ENCODE data around the gene ZKSCAN4.
A peak's percentile ranks its signal among the peaks of the same experiment; 100 is the strongest.

ZKSCAN4 gene

DNA sequence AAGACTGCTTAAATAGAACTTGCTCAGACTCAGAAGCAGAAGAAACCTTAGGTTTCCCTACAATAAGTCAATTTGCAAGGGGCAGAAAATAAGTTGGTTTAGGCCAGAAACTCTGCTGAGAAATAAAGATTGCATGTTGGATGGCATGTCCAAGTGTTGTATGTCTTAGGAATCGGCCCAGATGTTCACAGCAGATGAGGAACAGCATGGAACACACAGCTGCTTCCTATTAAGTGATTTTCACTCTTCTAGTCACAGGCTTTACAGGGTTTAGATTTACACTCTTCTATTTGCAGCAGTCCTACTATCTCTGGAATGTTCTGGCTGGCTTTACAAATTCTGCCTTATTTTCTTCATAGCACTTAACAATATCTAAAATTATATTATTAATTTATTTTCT lies 3.2 kb downstream of the ZKSCAN4 start:
- no peak for DNase-seq

DNA sequence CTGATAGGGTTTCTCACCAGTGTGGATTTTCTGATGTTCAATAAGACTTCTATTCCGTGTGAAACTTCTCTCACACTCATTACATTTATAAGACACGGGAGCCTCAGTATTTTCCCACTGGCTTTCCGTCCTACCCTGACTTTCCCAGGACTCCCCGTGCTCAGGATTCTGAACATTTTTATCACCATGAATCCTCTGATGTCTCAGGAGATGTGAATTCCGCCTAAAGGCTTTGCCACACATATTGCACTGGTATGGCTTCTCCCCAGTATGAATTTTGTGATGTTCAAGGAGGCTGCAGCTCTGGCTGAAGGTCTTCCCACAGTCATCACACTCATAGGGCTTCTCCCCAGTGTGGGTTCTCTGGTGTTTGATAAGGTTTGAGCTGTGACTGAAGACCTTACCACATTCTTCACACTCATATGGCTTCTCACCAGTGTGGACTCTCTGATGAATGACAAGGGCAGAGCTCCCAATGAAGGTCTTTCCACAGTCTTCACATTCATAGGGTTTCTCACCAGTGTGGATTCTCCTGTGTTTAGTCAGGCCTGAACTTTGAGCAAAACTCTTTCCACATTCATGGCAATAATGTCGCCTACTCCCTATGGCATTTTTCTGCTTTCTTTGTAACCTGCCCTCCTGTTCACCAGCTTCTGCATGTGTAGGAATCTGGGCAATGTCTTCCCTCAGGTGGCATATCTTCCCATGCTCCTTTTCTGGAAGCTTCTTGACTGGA lies 6.7 kb downstream of the ZKSCAN4 start:
- no peak for DNase-seq

DNA sequence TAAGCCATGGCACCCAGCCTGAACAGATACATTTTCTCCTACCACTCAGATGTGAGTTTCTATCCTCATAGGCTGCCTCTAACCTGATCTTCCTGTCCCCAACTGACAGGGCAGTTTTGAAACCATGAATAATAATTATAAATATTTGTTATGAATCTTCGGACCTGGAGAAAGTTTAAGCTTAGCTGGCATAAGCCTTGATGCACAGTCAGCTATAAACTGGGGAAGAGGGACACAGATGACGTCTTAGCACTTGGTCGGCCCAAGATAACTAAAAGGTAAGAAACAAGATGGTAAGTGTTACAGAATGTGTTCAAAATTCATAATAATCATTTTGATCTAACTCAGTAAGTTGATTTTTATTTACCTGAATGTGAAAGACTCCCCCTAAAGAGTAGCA lies 8.1 kb downstream of the ZKSCAN4 start:
- DNase-seq = no peak

DNA sequence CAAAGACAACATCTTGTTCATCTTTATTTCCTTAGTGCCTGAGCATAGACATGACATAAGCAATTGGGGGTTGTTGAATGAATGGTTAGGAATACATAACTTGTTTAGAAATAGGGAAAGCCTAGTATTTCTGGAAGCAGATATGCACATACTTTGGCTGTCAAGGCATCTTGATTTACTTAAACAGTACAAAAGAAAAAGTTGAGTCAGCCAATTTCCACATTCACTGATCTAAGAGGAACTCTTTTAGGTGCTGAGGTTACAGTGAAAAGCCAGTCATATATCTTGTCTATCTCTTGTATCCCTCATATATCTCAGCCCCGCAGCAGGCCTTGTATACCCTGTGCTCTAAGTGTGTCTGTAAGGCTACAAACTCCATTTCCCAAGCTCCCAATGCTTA lies 11.6 kb downstream of the ZKSCAN4 start:
- DNase-seq = no peak

DNA sequence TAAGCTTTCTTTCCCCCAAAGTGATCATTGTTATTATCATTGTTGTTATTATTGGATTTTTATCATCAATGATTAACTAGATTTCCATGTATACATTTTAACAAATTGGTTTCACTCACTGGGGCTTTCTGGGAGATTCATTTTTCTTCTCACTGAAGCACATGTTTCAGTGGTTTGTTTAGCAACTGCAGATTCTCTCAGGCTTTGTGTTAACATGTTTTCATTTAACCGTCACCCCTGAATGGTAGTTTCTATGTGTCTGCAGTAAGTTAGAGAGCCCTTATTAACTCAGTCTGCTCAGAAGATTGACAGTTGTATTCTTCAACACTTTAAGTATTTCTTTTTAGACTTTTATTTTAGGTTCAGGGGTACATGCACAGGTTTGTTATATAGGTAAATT lies 12.4 kb downstream of the ZKSCAN4 start:
- no peak for DNase-seq

DNA sequence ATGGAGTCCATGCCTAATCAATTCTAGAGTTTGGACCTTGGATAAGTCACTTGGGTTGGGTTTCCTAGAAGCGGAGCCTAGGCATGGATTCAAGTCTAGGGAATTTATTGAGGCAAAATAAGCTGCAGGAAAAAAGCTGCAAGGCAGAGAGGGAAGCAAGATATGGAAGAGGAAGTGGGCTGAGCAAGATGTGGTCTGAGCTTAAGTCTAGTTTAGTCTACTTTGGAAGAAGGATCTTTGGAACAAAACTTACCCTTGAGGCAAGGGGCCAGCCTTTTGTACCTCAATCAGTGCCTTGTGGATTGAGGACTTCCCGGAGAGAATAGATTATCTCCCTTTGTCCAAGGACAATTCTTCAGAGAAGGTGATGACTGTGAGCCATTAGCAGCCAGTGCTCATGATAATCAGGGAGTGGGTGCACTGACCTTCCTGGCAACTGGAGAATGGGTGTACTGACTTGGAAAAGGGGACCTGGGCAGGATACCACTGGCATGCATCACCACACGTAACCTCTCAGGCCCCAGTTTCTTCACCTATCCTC lies 16.1 kb downstream of the ZKSCAN4 start:
- no peak for DNase-seq

DNA sequence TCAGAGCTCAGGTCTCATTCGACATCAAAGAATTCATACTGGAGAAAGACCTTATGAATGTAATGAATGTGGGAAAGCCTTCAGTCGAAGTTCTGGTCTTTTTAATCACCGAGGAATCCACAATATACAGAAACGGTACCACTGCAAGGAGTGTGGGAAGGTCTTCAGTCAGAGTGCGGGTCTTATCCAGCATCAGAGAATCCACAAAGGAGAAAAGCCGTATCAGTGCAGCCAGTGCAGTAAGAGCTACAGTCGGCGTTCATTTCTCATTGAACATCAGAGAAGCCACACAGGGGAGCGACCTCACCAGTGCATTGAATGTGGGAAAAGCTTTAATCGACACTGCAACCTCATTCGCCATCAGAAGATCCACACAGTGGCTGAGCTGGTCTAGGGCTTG lies 19.3 kb downstream of the ZKSCAN4 start:
- no peak for DNase-seq

DNA sequence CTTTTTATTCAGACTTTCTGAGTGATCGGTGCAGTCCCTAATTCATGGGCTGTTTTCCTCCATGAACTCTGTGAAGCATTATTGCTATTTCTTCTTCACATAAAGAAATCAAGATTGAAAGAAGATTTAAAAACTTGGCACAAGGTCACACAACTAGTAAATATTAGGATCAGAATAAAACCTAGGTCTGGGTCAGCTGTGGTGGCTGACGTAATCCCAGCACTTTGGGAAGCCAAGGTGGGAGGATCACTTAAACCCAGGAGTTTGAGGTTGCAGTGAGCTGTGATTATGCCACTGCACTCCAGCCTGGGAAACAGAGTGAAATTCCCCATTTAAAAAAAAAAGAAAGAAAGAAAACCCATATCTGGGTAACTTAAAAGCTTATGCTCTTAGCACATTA lies 25.6 kb downstream of the ZKSCAN4 start:
- DNase-seq = no peak

DNA sequence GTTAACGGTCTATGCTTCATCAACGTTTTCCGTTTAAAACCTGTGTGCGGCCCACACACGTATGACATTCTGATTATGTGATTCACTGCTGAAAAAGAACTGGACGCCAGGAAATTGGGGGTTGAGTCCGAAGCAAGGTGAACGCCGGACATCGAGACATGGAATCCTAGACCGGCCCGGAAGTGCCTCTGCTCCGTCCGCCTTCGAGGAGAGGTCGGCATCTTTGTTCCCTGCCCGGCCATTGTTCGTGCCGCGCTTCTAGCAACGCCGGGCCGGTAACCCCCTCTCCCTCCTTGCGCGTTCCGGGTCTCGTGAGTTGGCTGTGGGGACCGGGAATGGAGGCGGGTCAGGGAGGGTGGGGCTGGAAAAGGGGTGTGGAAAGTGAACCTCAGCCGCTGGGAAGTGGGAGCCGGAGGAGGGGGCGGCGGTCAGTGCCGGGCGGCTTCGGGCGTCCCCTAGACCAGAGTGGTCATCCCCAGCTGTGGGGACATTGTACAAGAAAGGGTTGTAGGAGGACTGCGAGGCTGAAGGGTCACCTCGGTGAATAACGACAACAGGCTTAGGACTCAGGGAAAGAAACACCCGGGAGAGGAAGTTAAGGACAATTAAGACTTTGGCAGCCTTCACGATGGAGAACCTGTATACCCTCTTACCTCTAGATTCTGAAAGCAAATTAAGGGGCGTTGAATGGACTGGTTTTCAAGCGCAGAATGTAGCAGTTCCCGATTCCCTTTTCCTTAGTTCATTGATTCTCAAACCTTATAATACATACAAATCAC lies 26.8 kb downstream of the ZKSCAN4 start, which contains the start of gene ZSCAN9:
Gene ZSCAN9, plus strand, starts transcription at position 220 of the 779 bp plus-strand sequence. CDS start 1,810 bp downstream, outside the sequence.
- peak; percentile 90 for DNase-seq

DNA sequence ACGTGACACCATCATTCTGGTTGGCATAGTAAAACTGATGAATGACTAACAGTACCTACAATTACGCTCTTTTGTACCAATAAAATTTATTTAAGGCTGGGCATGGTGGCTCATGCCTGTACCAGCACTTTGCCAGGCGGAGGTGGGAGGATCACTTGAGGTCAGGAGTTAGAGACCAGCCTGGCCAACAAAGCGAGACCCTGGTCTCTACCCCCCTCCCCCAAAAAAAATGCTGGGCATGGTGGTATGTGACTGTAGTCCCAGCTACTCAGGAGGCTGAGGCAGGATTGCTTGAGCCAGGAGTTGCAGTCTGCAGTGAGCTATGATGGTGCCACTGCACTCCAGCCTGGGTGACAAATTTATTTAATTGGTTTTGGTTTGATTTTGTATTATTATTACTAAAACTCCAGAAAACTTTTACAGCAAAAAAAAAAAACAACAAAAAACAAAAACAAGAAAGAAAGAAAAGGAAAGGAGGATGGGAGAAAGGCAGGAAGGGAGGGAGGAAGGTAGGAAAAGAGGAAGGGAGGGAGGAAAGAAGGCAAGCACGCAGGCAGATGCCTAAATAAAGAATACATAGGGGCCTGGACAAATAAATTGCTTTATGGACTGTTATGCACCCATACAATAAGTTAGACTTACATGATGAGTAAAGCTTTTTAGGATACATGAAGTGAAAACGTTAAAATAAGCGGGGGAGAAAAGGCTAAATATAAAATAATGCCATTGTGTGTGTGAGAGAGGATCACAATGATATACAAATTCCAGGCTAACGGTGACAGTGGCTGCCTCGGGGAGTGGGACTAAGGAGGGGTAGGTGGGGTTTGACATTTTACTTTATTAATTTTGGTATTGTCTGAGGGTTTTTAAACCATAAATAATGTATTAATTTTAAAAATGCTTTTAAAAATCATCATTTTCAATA lies 27.7 kb downstream of the ZKSCAN4 start:
- DNase-seq = no peak

DNA sequence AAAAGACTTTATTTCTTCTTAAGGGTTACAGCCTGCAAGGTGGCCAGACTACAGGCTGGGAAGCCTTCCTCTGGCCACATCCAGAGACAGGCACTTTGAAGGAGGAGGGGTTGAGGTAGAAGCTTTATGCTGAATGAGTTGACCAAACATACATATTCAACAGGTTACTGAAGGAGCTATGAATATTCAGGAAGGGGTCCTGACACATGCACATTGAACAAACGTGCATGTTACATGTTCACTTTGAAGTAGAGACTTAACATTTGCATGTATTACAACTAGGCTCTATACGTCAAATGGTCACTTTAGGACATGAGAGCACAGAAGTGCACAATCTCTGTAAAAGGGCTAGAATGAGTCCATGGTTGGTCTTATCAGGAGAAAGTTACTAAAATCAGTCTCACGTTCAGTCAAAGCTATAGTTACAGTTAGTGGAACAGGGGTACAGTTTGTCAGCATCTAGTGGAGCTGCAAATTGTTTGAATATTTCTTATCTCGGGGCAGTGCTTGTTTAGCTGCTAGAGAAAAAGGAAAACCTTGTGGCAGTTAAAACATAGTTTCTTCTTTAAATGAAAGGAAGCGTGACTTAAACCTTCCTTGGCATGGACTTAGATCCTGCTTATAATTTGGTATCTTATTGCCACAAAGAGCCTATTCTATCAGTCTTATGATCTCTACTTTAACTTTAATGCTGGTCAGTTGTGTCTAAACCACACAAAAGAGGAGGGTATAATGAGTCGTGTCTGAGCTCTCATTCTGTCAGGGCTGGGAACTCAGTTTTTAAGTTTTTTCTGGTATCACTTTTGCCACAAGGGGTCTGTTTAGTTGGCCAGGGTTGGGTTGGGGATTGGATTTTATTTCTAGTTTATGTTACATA lies 31.6 kb downstream of the ZKSCAN4 start:
- no peak for DNase-seq

DNA sequence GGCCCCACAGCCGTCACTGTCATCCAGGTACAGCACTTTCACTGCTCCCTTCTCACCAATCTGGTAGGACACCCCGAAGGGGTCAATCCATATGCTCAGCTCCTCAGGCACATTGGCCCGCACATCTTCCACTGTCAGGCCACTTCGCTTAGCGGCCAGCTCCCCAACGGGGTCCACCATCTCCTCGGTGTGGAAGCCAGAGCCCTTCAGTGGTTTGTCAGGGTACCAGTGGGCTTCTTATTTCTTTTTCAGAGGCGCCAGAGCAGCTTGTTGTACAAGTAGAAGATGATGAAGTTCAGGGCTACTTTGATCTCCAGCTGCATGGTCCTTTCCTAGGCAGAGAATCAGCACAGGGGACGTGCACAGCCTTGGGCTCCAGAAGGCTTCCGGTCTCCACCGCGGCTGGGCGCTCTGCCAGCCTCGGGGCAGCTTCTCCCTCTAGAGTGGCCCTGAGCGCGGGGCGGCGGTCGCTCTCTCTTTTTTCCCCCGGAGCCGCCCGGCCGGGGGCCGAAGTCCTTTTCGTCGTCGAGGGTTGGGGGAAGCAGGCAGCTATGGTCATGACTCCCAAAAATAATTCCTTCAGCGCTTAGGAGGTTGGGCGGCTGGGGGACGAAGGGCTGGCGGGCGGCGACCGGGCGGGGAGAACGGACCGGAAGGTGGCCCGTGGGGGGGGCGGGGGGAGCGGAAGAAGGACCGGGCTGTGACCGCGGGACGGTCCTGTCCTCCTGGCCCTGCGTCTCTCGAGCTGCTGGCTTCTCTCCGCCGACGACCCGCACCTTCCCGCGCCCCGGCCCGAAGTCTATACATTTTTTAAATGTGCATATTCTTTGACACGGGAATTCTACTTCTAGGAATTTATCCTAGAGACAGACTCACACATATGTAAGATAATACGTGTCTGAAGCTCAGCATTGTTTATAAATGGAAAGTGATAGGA lies 33.5 kb downstream of the ZKSCAN4 start:
- DNase-seq = peak; percentile 80

DNA sequence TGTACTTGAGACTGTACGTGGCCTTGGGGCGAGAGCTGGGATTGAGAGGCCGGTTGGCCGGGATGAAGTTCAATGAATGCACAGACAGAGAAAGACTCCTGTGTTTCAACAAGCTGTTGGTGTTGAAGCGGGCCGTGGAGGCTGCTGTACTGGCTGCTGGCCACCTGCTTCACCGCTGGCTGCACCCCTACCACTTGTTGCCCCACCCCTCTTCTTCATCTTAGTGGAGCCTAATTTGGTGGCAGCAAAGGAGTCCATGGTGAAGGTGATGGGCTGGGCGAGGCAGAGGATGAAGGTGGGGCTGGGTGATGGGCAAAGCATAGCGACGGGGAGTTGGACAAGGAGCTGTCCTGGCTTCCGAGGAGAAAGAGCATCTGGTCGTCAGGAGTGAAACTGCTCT lies 34.2 kb downstream of the ZKSCAN4 start:
- no peak for DNase-seq

DNA sequence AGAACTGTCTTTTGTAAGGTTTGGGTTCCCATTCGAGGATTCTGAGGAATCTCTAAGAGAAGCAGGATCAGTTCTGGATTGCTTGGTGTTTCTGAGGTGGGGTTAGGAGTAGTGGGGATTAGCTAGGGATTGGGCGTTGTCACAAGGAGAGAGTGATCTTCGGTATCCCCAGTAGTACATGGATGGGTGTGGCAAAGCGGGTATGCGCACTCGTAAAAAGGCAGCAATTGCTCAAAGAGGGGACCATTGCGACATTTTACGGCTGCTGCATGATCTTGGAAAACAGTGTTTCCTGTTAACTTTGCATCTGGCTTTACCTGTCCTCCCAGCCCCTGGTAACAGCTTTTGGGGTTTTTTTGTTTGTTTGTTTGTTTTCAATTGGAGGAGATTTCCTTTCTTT lies 36.6 kb downstream of the ZKSCAN4 start:
- DNase-seq = no peak

DNA sequence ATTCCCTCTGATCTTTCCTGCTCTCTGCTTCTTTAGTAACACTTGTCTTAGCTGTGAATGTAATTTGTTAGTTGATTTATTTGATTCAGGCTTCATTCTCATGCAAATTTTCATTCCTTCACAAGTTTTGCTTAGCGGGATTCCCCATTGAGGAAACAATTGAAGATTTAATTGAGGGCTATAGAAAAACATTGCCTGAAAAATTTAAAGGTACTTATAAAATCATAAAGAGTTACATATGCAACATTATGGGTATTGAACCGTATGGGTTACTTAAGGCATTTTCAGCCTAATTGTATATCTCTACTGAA lies 38.9 kb downstream of the ZKSCAN4 start:
- no peak for DNase-seq

DNA sequence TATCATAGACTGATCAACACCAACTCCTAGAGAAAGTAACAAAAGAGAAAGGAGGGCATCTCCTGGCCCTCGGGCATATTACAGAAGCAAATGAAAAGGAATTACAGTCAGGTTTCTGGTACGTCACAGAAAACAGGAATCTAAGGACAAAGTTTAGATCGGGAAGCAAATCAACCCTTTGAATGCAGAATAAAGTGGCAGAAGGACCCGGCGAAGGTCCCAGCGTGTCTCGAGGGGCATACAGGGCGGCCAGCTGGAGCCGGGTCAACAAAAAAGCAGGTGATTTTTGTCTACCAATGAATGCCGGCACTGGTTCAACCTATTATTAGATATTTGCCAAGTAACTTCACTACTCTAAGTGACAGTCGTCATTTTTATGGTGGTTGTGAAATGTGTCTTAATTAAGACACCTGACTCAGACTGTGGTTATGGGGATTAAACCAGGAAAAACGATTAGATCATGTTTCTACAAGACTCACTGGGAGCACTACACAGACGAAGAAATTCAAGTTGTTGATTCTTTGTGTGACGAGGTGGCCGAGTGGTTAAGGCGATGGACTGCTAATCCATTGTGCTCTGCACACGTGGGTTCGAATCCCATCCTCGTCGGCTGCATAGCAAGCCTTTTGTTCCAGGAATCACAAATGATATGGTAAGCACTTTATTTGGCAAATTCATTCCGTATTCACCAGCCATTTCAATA lies 39.4 kb downstream of the ZKSCAN4 start:
- peak; percentile 48 for DNase-seq

DNA sequence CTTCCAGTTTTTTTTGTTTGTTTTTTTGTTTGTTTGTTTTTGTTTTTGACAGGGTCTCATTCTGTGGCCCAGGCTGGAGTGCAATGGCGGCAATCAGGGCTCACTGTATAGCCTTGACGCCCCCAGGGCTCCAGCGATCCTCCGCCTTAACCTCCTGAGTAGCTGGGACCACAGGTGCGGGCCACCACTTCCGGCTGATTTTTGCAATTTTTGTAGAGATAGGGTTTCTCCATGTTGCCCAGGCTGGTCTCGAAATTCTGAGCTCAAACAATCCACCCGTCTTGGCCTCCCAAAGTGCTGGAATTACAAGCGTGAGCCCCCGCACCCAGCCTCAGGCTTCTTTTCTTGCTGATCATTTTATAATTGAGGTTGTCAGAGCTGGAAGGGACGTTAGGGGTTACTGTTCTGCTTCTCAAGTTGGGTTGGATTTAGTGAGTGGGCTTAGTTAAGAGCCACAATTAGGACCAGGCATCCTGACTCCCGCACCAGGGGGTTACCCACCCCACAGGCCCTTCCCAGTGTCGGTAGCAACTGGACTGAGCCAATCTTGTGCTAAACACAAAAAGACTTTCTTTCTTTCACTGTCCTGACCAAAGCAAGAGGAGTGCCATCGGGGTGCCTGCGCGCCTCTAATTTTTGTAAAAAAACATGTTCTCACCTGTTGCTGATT lies 40.1 kb downstream of the ZKSCAN4 start:
- no peak for DNase-seq

DNA sequence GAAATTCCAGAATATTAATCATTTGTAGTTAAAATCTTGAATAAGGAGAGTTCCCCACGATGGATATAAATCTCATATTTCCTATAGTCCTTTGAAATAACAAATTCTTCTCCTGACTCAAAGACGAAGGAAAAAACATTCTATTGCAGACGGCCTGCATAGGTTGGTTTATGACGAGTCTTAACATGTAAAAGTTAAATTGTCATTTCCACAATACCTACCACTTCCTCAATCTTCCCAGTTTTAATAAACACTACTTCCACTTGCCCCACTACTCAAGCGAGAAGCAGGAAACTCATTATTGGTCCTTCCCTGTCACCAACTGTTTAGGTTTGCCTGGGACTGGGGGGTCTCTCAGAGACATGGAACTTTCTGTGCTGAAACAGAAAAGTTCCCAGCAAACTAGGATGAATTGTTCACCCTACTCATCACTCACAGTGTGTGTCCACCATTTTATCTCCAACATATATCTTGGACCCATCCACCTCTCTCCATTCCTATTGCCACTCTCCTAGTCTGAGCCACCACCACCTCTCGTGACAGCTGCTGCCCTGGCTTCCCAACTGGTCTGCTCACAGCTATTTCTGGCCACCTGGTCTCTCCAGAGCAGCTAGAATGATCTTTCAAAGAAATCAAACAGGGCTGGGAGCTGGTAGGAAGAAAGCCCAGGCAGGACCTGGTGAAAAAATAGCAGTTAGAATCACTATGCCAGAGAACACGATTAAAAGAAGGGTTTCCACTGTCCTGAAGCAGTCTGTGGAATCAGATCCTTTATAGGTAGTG lies 42.1 kb downstream of the ZKSCAN4 start:
- DNase-seq = peak; percentile 50
